Fibroblast of lung (primary cell): Measurements from ENCODE around the gene LSM3. TPM values are rescaled to one million over a fixed set of nuclear protein-coding genes. Genes with fewer than 3 reads are reported as not detected.
A peak's percentile ranks its signal among the peaks of the same experiment; 100 is the strongest.

ENCODE experiments used
- DNase-seq, 2 donors: peaks; one replicate each; pipeline versions ENCODE4 v3.0.0 to v3.0.0-alpha.2; 2010; ENCODE audit warnings: low read depth in 2 of 2
- H2AFZ ChIP-seq: 2 replicates; pipeline ENCODE4 v1.5.1; 2012; ENCODE audit warnings: low read length, control low read depth, inconsistent platforms
- H3K27ac ChIP-seq: 2 replicates; pipeline ENCODE4 v1.5.1; 2011; ENCODE audit warnings: low read length, control low read depth; ENCODE audit not compliant: insufficient read depth
- H3K27me3 ChIP-seq: 2 replicates; pipeline ENCODE4 v1.5.1; 2011; ENCODE audit warnings: mild to moderate bottlenecking, low read length; ENCODE audit not compliant: control insufficient read depth, insufficient read depth
- H3K36me3 ChIP-seq: 2 replicates; pipeline ENCODE4 v1.5.1; 2011; ENCODE audit warnings: low read length; ENCODE audit not compliant: control insufficient read depth, insufficient read depth
- H3K4me1 ChIP-seq: 2 replicates; pipeline ENCODE4 v1.5.1; 2011; ENCODE audit warnings: low read length; ENCODE audit not compliant: control insufficient read depth, insufficient read depth; ENCODE audit errors: extremely low read depth
- H3K4me2 ChIP-seq: 2 replicates; pipeline ENCODE4 v1.5.1; 2011; ENCODE audit warnings: low read length, control low read depth; ENCODE audit not compliant: insufficient read depth; ENCODE audit errors: extremely low read depth
- H3K4me3 ChIP-seq, 4 experiments: fragments of 200-600 bp in 1 of 4; sonication (generic) in 1 of 4; replicated peaks in 1 of 4; 2 replicates each; pipeline ENCODE4 v1.5.1; 2011 to 2016; ENCODE audit warnings: low read length in 4 of 4, low read depth in 3 of 4, mild to moderate bottlenecking in 3 of 4, control low read depth in 2 of 4, inconsistent platforms in 1 of 4, mixed read lengths in 1 of 4; ENCODE audit not compliant: insufficient read depth in 1 of 4; ENCODE audit errors: control extremely low read depth in 1 of 4
- H3K79me2 ChIP-seq: 2 replicates; pipeline ENCODE4 v1.5.1; 2012; ENCODE audit warnings: mild to moderate bottlenecking, low read length, inconsistent platforms; ENCODE audit not compliant: control insufficient read depth, insufficient read depth
- H3K9ac ChIP-seq: 2 replicates; pipeline ENCODE4 v1.5.1; 2011; ENCODE audit warnings: mild to moderate bottlenecking, low read length, control low read depth; ENCODE audit not compliant: insufficient read depth
- H3K9me3 ChIP-seq: 2 replicates; pipeline ENCODE4 v1.5.1; 2012; ENCODE audit warnings: low read depth, low read length; ENCODE audit not compliant: control insufficient read depth, insufficient read depth
- H4K20me1 ChIP-seq: 2 replicates; pipeline ENCODE4 v1.5.1; 2011; ENCODE audit warnings: low read length; ENCODE audit not compliant: control insufficient read depth, insufficient read depth; ENCODE audit errors: extremely low read depth
- CTCF ChIP-seq, 2 donors: IDR thresholded peaks in 1 of 2; conservative IDR thresholded peaks in 1 of 2; 1 replicate in 1 of 2; 2 replicates in 1 of 2; pipeline ENCODE4 v1.5.1; 2011 to 2012; ENCODE audit warnings: low read length in 2 of 2, control low read depth in 1 of 2, inconsistent platforms in 1 of 2, low read depth in 1 of 2, mild to moderate bottlenecking in 1 of 2
- EZH2 ChIP-seq: IDR thresholded peaks from 2 replicates; pipeline ENCODE4 v1.5.1; 2012; ENCODE audit warnings: low read length, control low read depth, mild to moderate bottlenecking; ENCODE audit errors: missing control alignments
- polyA plus RNA-seq, 2 donors: library from polyadenylated mRNA; depleted of rRNA in 1 of 2; stranded (reverse) in 1 of 2; unstranded in 1 of 2; fragments of >200 nt; gene quantifications; 2 replicates each; pipeline ENCODE4 v1.2.1, GENCODE V29; 2011 to 2012; ENCODE audit warnings: missing spikeins in 1 of 2
- total RNA-seq: library from RNA; depleted of rRNA; stranded (reverse); fragments of >200 nt; gene quantifications from 2 replicates; pipeline ENCODE4 v1.2.1, GENCODE V29; 2014

Gene LSM3
- total and polyA plus RNA-seq, 2 donors (not counting 1 experiment from before 2014, with no cell fraction given), result 5.1 to 14.9 TPM

GRCh38 chr3:14162178-14162577, 16.4 kb upstream of the LSM3 start:
- H4K20me1 ChIP-seq, result peaks cover 1% of the 10 kb centered on the region
- H3K9ac ChIP-seq, result no peak overlapping the region
- peaks cover 30% of the 10 kb centered on the region for H3K36me3 ChIP-seq
- no peaks in the 10 kb centered on the region for H3K79me2 ChIP-seq
- no peak overlapping the region for H3K4me2 ChIP-seq
- H3K4me3 ChIP-seq, result no peak overlapping the region
- DNase-seq, result no peak
- H3K27me3 ChIP-seq, result no peaks in the 10 kb centered on the region
- no peaks in the 10 kb centered on the region for H3K4me1 ChIP-seq
- H3K27ac ChIP-seq, result no peak overlapping the region
- peaks cover 3% of the 10 kb centered on the region for H3K9me3 ChIP-seq
- TF ChIP-seq EZH2 (no peak), CTCF (conservative IDR thresholded peaks at IDR 0.05 in 1 of 2, IDR thresholded peaks at IDR 0.05 in 1 of 2; ENCODE audit: low read depth in 1 of 2, low read length in 2 of 2) (no peak)
- H2AFZ ChIP-seq, result no peak overlapping the region

- Histone ChIP-seq H3K36me3 (peaks cover 29% of the 10 kb centered on the region), H3K4me1 (peaks cover 2% of the 10 kb centered on the region), H3K9me3 (no peaks in the 10 kb centered on the region), H4K20me1 (peaks cover 1% of the 10 kb centered on the region), H3K9ac (no peak overlapping the region), H3K79me2 (peaks cover 3% of the 10 kb centered on the region), H3K27me3 (no peaks in the 10 kb centered on the region), H3K4me2 (no peak overlapping the region), H3K27ac (no peak overlapping the region), H2AFZ (no peak overlapping the region), H3K4me3 (no peak overlapping the region)
- TF ChIP-seq EZH2, result no peak
- no peak for TF ChIP-seq CTCF (conservative IDR thresholded peaks at IDR 0.05 in 1 of 2, IDR thresholded peaks at IDR 0.05 in 1 of 2; ENCODE audit: low read depth in 1 of 2, low read length in 2 of 2)
- DNase-seq, result no peak
These were observed 11.6 kb upstream of the LSM3 start for GRCh38 chr3:14166877-14167603.

- Histone ChIP-seq H3K4me2 (no peak overlapping the region), H3K9me3 (no peaks in the 10 kb centered on the region), H3K9ac (no peak overlapping the region), H3K27me3 (no peaks in the 10 kb centered on the region), H3K4me3 (no peak overlapping the region), H2AFZ (no peak overlapping the region), H4K20me1 (no peaks in the 10 kb centered on the region), H3K36me3 (peaks cover 30% of the 10 kb centered on the region), H3K4me1 (peaks cover 2% of the 10 kb centered on the region), H3K27ac (peak overlapping the region; percentile 48), H3K79me2 (peaks cover 4% of the 10 kb centered on the region)
- no peak for DNase-seq
- TF ChIP-seq CTCF (conservative IDR thresholded peaks at IDR 0.05 in 1 of 2, IDR thresholded peaks at IDR 0.05 in 1 of 2; ENCODE audit: low read depth in 1 of 2, low read length in 2 of 2) (no peak), EZH2 (no peak)
These were observed 9.2 kb upstream of the LSM3 start for GRCh38 chr3:14169435-14169834.
